Ovary (tissue), 3 donors: Measurements from ENCODE around the gene RUFY4.

Experiments
- CTCF ChIP-seq, 3 donors: fragments of 450-650 bp in 2 of 3; fragments of 200-600 bp in 1 of 3; IDR thresholded peaks; one replicate each; pipeline versions ENCODE4 v1.5.1 to v1.8.0; 2016 to 2022; ENCODE audit warnings: antibody characterized with exemption in 3 of 3, mild to moderate bottlenecking in 1 of 3
- POLR2A ChIP-seq: fragments of 450-650 bp; IDR thresholded peaks from one replicate; pipeline ENCODE4 v1.6.1; 2017; ENCODE audit warnings: antibody characterized with exemption, mild to moderate bottlenecking, moderate library complexity
- donor health status: DM: no; HTN: no; CAD: no.

DNA sequence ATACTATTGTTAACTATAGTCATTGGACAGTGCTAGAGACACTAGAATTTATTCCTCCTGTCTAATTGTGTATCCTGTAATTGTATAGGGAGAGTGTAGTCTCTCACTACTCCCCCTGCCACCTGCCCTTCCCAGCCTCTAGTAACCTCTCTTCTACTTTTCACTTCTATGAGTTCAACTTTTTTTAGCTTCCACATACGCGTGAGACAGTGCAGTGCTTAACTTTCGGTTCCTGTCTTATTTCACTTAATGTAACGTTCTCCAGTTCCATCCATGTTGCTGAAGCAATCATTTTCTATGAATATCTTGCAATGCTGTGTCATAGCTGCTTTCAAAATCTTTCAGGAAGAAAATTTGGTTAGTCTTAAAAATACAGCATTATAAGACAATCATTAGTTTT lies 22.8 kb upstream of the RUFY4 start:
- no peak for TF ChIP-seq CTCF (IDR thresholded peaks at IDR 0.05)
- TF ChIP-seq POLR2A = no peak
